SK-N-SH (cell line): ENCODE data around the gene LPP. TPM values are rescaled to one million over a fixed set of nuclear protein-coding genes. Genes with fewer than 3 reads are reported as not detected.
"Not testable (repeated sequence)": the region's sequence is repeated elsewhere in the genome, so short reads cannot be mapped to it uniquely, and the experiment has no call there.

ENCODE experiments used
- CTCF ChIA-PET: fragments of 300-600, 350-600 bp; formaldehyde crosslinking; extraction: SDS; loops from one replicate; lab custom pipeline; 2021; lab: Yijun Ruan, JAX
- POLR2A ChIA-PET: fragments of 350-600 bp; sonication (Branson Sonifier 250); formaldehyde crosslinking; extraction: SDS; loops from one replicate; lab custom pipeline; 2020; ENCODE audit warnings: antibody characterized with exemption, inconsistent platforms; lab: Yijun Ruan, JAX
- DNase-seq: peaks from one replicate; pipeline ENCODE4 v3.0.0; 2012
- H2AFZ ChIP-seq: fragments of 200-600 bp; sonication (generic); 2 replicates; pipeline ENCODE4 v1.8.1; 2016; ENCODE audit warnings: antibody characterized with exemption, mild to moderate bottlenecking, low read depth
- H3F3A ChIP-seq: fragments of 200-600 bp; sonication (generic); replicated peaks from 2 replicates; pipeline ENCODE3; 2016; ENCODE audit warnings: antibody characterized with exemption, mild to moderate bottlenecking; ENCODE audit not compliant: insufficient read depth
- H3K27ac ChIP-seq, 2 experiments: fragments of 200-500 bp in 1 of 2; fragments of 200-600 bp in 1 of 2; sonication (Bioruptor generic) in 1 of 2; sonication (generic), shearing (Covaris generic) in 1 of 2; 2 replicates each; pipeline versions ENCODE4 v1.5.1 to v1.6.1; 2014 to 2016; ENCODE audit warnings: low read depth in 2 of 2, inconsistent platforms in 1 of 2, low read length in 1 of 2, mild to moderate bottlenecking in 1 of 2, mixed read lengths in 1 of 2
- H3K27me3 ChIP-seq: fragments of 200-600 bp; sonication (generic), shearing (Covaris generic); 2 replicates; pipeline ENCODE4 v1.6.1; 2016; ENCODE audit warnings: mixed run types; ENCODE audit not compliant: insufficient read depth
- H3K36me3 ChIP-seq, 2 experiments: fragments of 200-500 bp in 1 of 2; fragments of 200-600 bp in 1 of 2; sonication (Bioruptor generic) in 1 of 2; sonication (generic) in 1 of 2; replicated peaks in 1 of 2; 2 replicates each; pipeline versions ENCODE3 to v1.5.1; 2014 to 2016; ENCODE audit warnings: low read length in 1 of 2, mild to moderate bottlenecking in 1 of 2; ENCODE audit not compliant: insufficient read depth in 2 of 2, control insufficient read depth in 1 of 2
- H3K4me1 ChIP-seq, 2 experiments: fragments of 200-500 bp in 1 of 2; fragments of 200-600 bp in 1 of 2; sonication (Bioruptor generic) in 1 of 2; sonication (generic), shearing (Covaris generic) in 1 of 2; 2 replicates each; pipeline versions ENCODE4 v1.5.1 to v1.6.1; 2014 to 2016; ENCODE audit warnings: low read depth in 1 of 2, low read length in 1 of 2, mixed run types in 1 of 2; ENCODE audit not compliant: insufficient read depth in 2 of 2, control insufficient read depth in 1 of 2
- H3K4me2 ChIP-seq: fragments of 200-600 bp; sonication (generic), shearing (Covaris generic); 2 replicates; pipeline ENCODE4 v1.6.1; 2017; ENCODE audit warnings: mixed run types
- H3K4me3 ChIP-seq, 2 experiments: fragments of 200-500 bp in 1 of 2; fragments of 200-600 bp in 1 of 2; sonication (Bioruptor generic) in 1 of 2; sonication (generic), shearing (Covaris generic) in 1 of 2; 2 replicates each; pipeline versions ENCODE4 v1.5.1 to v1.8.1; 2014 to 2016; ENCODE audit warnings: low read depth in 2 of 2, inconsistent platforms in 1 of 2, low read length in 1 of 2, mild to moderate bottlenecking in 1 of 2, mixed read lengths in 1 of 2, moderate library complexity in 1 of 2
- H3K79me2 ChIP-seq: fragments of 200-600 bp; sonication (generic); 2 replicates; pipeline ENCODE4 v1.8.1; 2017; ENCODE audit warnings: mild to moderate bottlenecking; ENCODE audit not compliant: insufficient read depth
- H3K9ac ChIP-seq: fragments of 200-600 bp; sonication (generic); 2 replicates; pipeline ENCODE4 v1.6.1; 2017; ENCODE audit warnings: mixed run types
- H3K9me2 ChIP-seq: fragments of 200-600 bp; sonication (generic); 2 replicates; pipeline ENCODE4 v1.6.1; 2017; ENCODE audit warnings: mixed run types
- H3K9me3 ChIP-seq: fragments of 200-600 bp; sonication (generic); 2 replicates; pipeline ENCODE4 v1.6.1; 2017; ENCODE audit warnings: mixed run types, mild to moderate bottlenecking, moderate library complexity
- H4K20me1 ChIP-seq: fragments of 200-600 bp; sonication (generic); 2 replicates; pipeline ENCODE4 v1.6.1; 2017; ENCODE audit warnings: mild to moderate bottlenecking, mixed run types; ENCODE audit not compliant: insufficient read depth
- ELF1 ChIP-seq: IDR thresholded peaks from 2 replicates; pipeline ENCODE4 v1.4.0; 2012
- EZH2phosphoT487 ChIP-seq: fragments of 200-600 bp; sonication (generic); IDR thresholded peaks from 2 replicates; pipeline ENCODE4 v1.6.1; 2017; ENCODE audit warnings: low read depth, mixed run types, mild to moderate bottlenecking, antibody characterized with exemption, moderate library complexity, borderline replicate concordance
- FOXJ3 ChIP-seq: sonication (generic); formaldehyde crosslinking; IDR thresholded peaks from 2 replicates; pipeline ENCODE4 v1.5.1; 2020; ENCODE audit warnings: mild to moderate bottlenecking, missing genetic modification reagents
- GABPA ChIP-seq: IDR thresholded peaks from 2 replicates; pipeline ENCODE4 v1.4.0; 2012; ENCODE audit warnings: low read depth, mild to moderate bottlenecking
- IRF3 ChIP-seq: fragments of 150-350 bp; IDR thresholded peaks from 2 replicates; pipeline ENCODE4 v1.6.1; 2016; ENCODE audit warnings: mild to moderate bottlenecking, low read depth, low read length
- MXI1 ChIP-seq: IDR thresholded peaks from 2 replicates; pipeline ENCODE4 v1.6.1; 2012; ENCODE audit warnings: mild to moderate bottlenecking, low read depth, low read length, improper control_type of control experiment
- NRF1 ChIP-seq: IDR thresholded peaks from 2 replicates; pipeline ENCODE4 v1.6.1; 2012; ENCODE audit warnings: low read depth, mild to moderate bottlenecking, low read length
- REST ChIP-seq: IDR thresholded peaks from 2 replicates; pipeline ENCODE4 v1.6.1; 2012; ENCODE audit warnings: mild to moderate bottlenecking, low read depth, low read length, moderate library complexity
- RFX5 ChIP-seq: IDR thresholded peaks from 2 replicates; pipeline ENCODE4 v1.6.1; 2012; ENCODE audit warnings: mild to moderate bottlenecking, improper control_type of control experiment, low read length
- SIN3A ChIP-seq: IDR thresholded peaks from 2 replicates; pipeline ENCODE4 v1.6.1; 2012; ENCODE audit warnings: low read depth, mild to moderate bottlenecking, low read length, moderate library complexity, borderline replicate concordance
- YY1 ChIP-seq: IDR thresholded peaks from 2 replicates; pipeline ENCODE4 v1.4.0; 2012; ENCODE audit warnings: low read depth, mild to moderate bottlenecking
- WGBS: methylation state at CpG from one replicate; pipeline ENCODE4 v1.1.6; 2017; ENCODE audit warnings: low lambda C conversion rate; 5-methylcytosine and 5-hydroxymethylcytosine counted together
- polyA plus RNA-seq, 3 experiments: library from polyadenylated mRNA; depleted of rRNA; stranded (reverse); fragments of >200 nt; gene quantifications; 2 replicates each; pipeline ENCODE4 v1.2.3, GENCODE V29; 2012

LPP gene
- polyA plus RNA-seq, 1 of the 3 experiments (the other 2 are of a cell fraction), result 6.6 TPM

- CTCF ChIA-PET, result interaction anchor here (1.2 kb wide), 1 partner anchor 387 kb away, joined by 4 read pairs; no protein-coding TSS in a partner anchor
- H2AFZ ChIP-seq, result no peak overlapping the region
- POLR2A ChIA-PET, result no interaction called here
- no peaks in the 10 kb centered on the region for H3K9me2 ChIP-seq
- WGBS, result 82% methylated on average over 8 of the region's 8 CpGs
- H4K20me1 ChIP-seq, result no peaks in the 10 kb centered on the region
- H3K9me3 ChIP-seq, result no peaks in the 10 kb centered on the region
- no peak overlapping the region for H3K9ac ChIP-seq
- H3K36me3 ChIP-seq, result no peaks in the 10 kb centered on the region
- no peak overlapping the region for H3K4me3 ChIP-seq
- no peak overlapping the region for H3K27ac ChIP-seq
- no peak for TF ChIP-seq MXI1
- no peaks in the 10 kb centered on the region for H3K27me3 ChIP-seq
- DNase-seq, result no peak
- H3F3A ChIP-seq, result peaks cover 12% of the 10 kb centered on the region
- no peak overlapping the region for H3K4me2 ChIP-seq
- no peaks in the 10 kb centered on the region for H3K79me2 ChIP-seq
- no peaks in the 10 kb centered on the region for H3K4me1 ChIP-seq
These were observed 27.0 kb upstream of the LPP start for GRCh38 chr3:188126934-188127333.

GRCh38 chr3:188128905-188129304 is 25.1 kb upstream of the LPP start:
- no peak overlapping the region for H3K9ac ChIP-seq
- H4K20me1 ChIP-seq, result no peaks in the 10 kb centered on the region
- H3K36me3 ChIP-seq, result no peaks in the 10 kb centered on the region
- peaks cover 4% of the 10 kb centered on the region for H3F3A ChIP-seq
- no peak for DNase-seq
- no peaks in the 10 kb centered on the region for H3K9me3 ChIP-seq
- no peak overlapping the region for H2AFZ ChIP-seq
- H3K9me2 ChIP-seq, result no peaks in the 10 kb centered on the region
- no peaks in the 10 kb centered on the region for H3K79me2 ChIP-seq
- TF ChIP-seq ELF1 (no peak), SIN3A (no peak), YY1 (no peak), GABPA (no peak)
- CTCF ChIA-PET, result interaction anchor here (0.6 kb wide), 1 partner anchor 79 kb away, joined by 3 read pairs; no protein-coding TSS in a partner anchor
- no peak overlapping the region for H3K4me3 ChIP-seq
- 79% methylated on average over 1 of the region's 1 CpG for WGBS
- H3K4me2 ChIP-seq, result no peak overlapping the region
- POLR2A ChIA-PET, result no interaction called here
- no peak overlapping the region for H3K27ac ChIP-seq
- no peaks in the 10 kb centered on the region for H3K4me1 ChIP-seq
- H3K27me3 ChIP-seq, result no peaks in the 10 kb centered on the region

GRCh38 chr3:188131023-188131422 is 22.9 kb upstream of the LPP start:
- H3K27me3 ChIP-seq, H3K27ac ChIP-seq, H3K9me3 ChIP-seq, H3K9ac ChIP-seq, H3K4me2 ChIP-seq, H3F3A ChIP-seq, H3K9me2 ChIP-seq, H2AFZ ChIP-seq, POLR2A ChIA-PET, H4K20me1 ChIP-seq, CTCF ChIA-PET, DNase-seq, H3K36me3 ChIP-seq, H3K4me3 ChIP-seq, H3K79me2 ChIP-seq, H3K4me1 ChIP-seq: not testable (repeated sequence)
- WGBS, result 75% methylated on average over 2 of the region's 2 CpGs

GRCh38 chr3:188133219-188133618 is 20.7 kb upstream of the LPP start:
- no peak overlapping the region for H3K9ac ChIP-seq
- no peak for TF ChIP-seq EZH2phosphoT487
- TF ChIP-seq RFX5, result no peak
- TF ChIP-seq IRF3, result no peak
- TF ChIP-seq SIN3A, result no peak
- no peak for TF ChIP-seq REST
- no peak for TF ChIP-seq FOXJ3 (CRISPR knock-in tag)
- no peak for TF ChIP-seq NRF1

More at GRCh38 chr3:188133219-188133618, 20.7 kb upstream of the LPP start:
- Histone ChIP-seq H3K79me2 (no peaks in the 10 kb centered on the region), H3K4me1 (no peaks in the 10 kb centered on the region), H3F3A (peaks cover 7% of the 10 kb centered on the region), H3K27me3 (no peaks in the 10 kb centered on the region), H3K4me2 (no peak overlapping the region), H3K36me3 (no peaks in the 10 kb centered on the region), H4K20me1 (no peaks in the 10 kb centered on the region), H3K4me3 (no peak overlapping the region), H3K27ac (no peak overlapping the region), H3K9me2 (no peaks in the 10 kb centered on the region), H2AFZ (no peak overlapping the region), H3K9me3 (no peaks in the 10 kb centered on the region)
- DNase-seq, result no peak
- CTCF ChIA-PET, result no interaction called here
- 79% methylated on average over 5 of the region's 5 CpGs for WGBS
- POLR2A ChIA-PET, result no interaction called here
